ENCODE measurements around the gene NARS2. TPM values are rescaled to one million over a fixed set of nuclear protein-coding genes. Genes with fewer than 3 reads are reported as not detected.

The NARS2 gene
- total and polyA plus RNA-seq, 9 of the 15 experiments (the other 6 are each of a cell fraction or from before 2014, with no cell fraction given), result 26.8 to 48.0 (median 34.2) TPM

- TF ChIP-seq BCLAF1 (IDR thresholded peaks at IDR 0.05; ENCODE audit: borderline replicate concordance in 1 of 2, control insufficient read depth in 1 of 2, low read depth in 2 of 2, low read length in 1 of 2) (no peak), ZBTB12 (CRISPR knock-in tag; IDR thresholded peaks at IDR 0.05) (no peak), NCOR1 (IDR thresholded peaks at IDR 0.05) (peak; percentile 48), ATF3 (IDR thresholded peaks at IDR 0.05) (peak; percentile 67; the same call in 1 of the 2 replicates), ATF3 (CRISPR knock-in tag; conservative IDR thresholded peaks at IDR 0.05) (no peak), MBD1 (CRISPR knock-in tag; IDR thresholded peaks at IDR 0.05) (0 out of 2 replicates have a peak, but pooled peaks have one; percentile 78), ZKSCAN8 (CRISPR knock-in tag; IDR thresholded peaks at IDR 0.05) (peak; percentile 40; the same call in 1 of the 2 replicates), TAF7 (tag; IDR thresholded peaks at IDR 0.05) (0 out of 2 replicates have a peak, but pooled peaks have one; percentile 37), NFRKB (IDR thresholded peaks at IDR 0.05; ENCODE audit: low read depth) (0 out of 2 replicates have a peak, but pooled peaks have one; percentile 8), ATF1 (CRISPR knock-in tag; IDR thresholded peaks at IDR 0.05) (no peak), ATF1 (tag; IDR thresholded peaks at IDR 0.05) (peak; percentile 71), TEAD1 (CRISPR knock-in tag; IDR thresholded peaks at IDR 0.05) (no peak), ZNF592 (IDR thresholded peaks at IDR 0.05) (peak; percentile 90), NFIC (IDR thresholded peaks at IDR 0.05) (peak; percentile 20; the same call in 1 of the 2 replicates), C11orf30 (IDR thresholded peaks at IDR 0.05; ENCODE audit: low read depth) (peak; percentile 99)
These were observed 150.1 kb downstream of the NARS2 start (continued) for GRCh38 chr11:78424334-78425270.

All from K562 (cell line).